T follicular helper cell (primary cell): ENCODE data around the gene HNRNPA2B1.

Experiments
- DNase-seq: peaks from one replicate; pipeline ENCODE4 v3.0.0-alpha.2; 2020; ENCODE audit warnings: low read depth
- total RNA-seq, 2 experiments: gene quantifications; one replicate each; lab custom pipeline; 2026; lab: John Stamatoyannopoulos, UW

HNRNPA2B1 gene
- total RNA-seq = 549 to 759 reads per million in 2 experiments

- peak; percentile 95 for DNase-seq
These were observed at the start of gene HNRNPA2B1 for GRCh38 chr7:26200444-26201246. Gene HNRNPA2B1 (minus strand): TSS chr7:26200746. CDS start chr7:26200577, 169 bp downstream.

DNA sequence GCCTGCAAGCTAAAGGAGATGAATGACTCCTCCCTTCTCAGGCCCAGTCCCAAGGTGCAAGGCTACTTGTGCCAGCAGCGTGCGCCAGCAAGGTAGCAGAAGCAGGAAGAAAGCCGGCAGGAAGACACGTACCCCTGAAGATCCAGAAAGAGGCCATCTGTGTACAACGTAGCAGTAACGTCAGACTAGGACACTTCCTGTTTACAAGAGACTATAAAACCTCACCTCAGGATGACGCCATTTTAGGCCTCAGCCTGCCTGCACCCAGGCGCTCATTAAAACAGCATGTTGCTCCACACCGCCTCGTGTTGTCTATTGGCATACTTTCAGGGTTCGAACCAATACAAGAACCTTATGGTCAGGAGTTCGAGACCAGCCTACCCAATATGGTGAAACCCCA, 49.7 kb upstream of the HNRNPA2B1 start:
- no peak for DNase-seq

- DNase-seq = no peak
These were observed 44.6 kb upstream of the HNRNPA2B1 start for GRCh38 chr7:26245150-26245549.

- DNase-seq = no peak
These were observed 37.5 kb upstream of the HNRNPA2B1 start for GRCh38 chr7:26238032-26238431.

- no peak for DNase-seq
These were observed 36.7 kb upstream of the HNRNPA2B1 start for GRCh38 chr7:26237035-26237807.

DNA sequence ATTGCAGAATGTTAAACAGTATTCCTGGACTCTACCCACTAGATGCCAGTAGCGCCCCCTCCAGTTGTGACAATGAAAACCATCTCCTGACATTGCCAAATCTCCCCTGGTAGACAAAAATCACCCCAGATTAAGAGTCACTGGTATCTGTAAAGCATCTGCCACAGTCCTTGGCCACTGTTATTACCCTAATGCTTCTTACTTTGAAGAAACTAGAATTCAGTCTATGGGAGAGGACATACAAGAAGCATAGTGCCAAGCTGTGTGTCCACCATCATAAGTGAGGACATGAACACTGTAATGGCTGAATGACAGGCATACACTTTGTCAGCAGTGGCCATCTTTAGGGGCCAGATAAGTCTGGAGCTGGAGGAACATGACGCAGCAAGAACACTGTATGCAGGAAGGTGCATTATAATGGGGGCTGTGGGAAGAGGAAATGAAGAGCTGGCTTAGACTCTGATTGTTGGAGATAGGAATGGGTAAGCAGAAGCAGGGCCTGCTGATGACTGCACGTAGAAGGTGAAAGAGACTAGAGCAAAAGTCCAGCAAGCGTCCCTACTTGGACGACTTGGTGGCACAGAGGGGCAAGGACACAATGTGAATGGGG, 33.5 kb upstream of the HNRNPA2B1 start:
- no peak for DNase-seq

GRCh38 chr7:26227987-26228386, 27.4 kb upstream of the HNRNPA2B1 start:
- no peak for DNase-seq

- no peak for DNase-seq
These were observed 23.8 kb upstream of the HNRNPA2B1 start for GRCh38 chr7:26224359-26224758.

- DNase-seq = no peak
These were observed 15.5 kb upstream of the HNRNPA2B1 start for GRCh38 chr7:26216049-26216448.

DNA sequence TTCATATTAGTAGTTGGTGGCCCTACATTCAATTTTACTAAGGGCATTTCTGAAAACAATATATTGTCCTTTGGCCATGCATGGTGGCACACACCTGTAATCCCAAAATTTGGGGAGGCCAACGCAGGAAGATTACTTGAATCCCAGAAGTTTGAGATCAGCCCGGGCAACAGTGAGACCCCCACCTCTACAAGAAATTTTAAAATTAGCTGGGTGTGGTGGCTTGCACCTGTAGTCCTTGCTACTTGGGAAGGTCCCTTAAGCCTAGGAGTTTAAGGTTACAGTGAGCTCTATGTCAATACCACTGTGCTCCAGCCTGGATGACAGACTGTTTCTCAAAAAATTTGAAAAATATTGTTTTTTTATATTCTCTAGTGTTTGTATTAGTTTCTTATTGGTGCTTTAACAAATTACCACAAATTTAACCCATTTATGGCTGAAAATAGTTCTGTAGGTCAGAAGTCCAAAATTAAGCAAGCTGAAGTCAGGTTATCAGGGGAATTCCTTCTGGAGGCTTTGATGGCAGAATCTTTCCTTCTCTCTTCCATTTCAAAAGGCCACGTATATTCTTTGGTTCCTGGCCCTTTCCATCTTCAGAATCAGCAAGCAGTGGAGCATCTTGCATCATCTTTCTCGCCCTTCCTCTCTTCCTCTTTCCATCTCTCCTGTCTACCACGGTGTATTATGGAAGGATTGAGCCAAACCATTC, 13.4 kb upstream of the HNRNPA2B1 start:
- no peak for DNase-seq

GRCh38 chr7:26212921-26213718, 12.6 kb upstream of the HNRNPA2B1 start:
- no peak for DNase-seq

DNA sequence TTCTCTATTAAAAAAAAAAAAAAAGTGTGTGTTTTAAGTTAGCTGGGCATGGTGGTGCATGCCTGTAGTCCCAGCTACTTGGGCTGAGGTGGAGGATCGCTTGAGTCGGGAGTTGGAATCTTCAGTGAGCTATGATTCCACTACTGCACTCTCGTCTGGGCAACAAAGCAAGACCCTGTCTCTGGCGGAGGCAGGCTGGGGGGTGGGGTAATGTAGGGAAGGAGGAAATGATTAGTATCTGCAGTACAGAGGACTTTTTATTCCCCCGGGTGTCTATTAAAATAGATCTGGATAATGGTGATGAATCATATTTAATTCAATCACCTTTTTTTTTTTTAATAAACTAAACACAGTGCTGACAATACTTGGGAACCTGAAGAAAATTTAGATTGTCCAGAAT, 7.5 kb upstream of the HNRNPA2B1 start:
- no peak for DNase-seq

DNA sequence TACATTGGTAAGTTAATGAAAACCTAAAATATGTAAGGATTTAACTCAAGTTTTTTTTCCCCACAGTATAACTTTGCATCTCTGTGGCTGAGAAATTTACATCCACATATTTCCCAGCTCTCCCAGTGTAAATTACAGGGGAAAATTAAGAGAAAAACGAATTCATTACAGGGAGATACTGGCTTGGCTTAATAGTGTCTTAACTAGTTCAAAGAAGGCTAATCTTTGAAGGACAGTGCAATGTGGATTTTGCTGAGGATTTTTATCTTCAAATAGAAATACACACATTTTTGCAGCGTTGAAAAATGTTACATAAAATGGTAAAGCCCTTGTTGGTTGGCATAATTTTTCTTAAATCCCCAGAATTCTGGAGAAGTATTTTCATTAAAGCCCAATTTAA, 2.5 kb upstream of the HNRNPA2B1 start:
- no peak for DNase-seq

GRCh38 chr7:26202019-26202990, 1.8 kb upstream of the HNRNPA2B1 start:
- DNase-seq = peak; percentile 29

GRCh38 chr7:26201247-26202018, 887 bp upstream of the HNRNPA2B1 start, which contains the start of gene CBX3:
Gene CBX3 (plus strand): TSS chr7:26201745. CDS start chr7:26202999, 1,254 bp downstream.
- DNase-seq = peak; percentile 76

DNA sequence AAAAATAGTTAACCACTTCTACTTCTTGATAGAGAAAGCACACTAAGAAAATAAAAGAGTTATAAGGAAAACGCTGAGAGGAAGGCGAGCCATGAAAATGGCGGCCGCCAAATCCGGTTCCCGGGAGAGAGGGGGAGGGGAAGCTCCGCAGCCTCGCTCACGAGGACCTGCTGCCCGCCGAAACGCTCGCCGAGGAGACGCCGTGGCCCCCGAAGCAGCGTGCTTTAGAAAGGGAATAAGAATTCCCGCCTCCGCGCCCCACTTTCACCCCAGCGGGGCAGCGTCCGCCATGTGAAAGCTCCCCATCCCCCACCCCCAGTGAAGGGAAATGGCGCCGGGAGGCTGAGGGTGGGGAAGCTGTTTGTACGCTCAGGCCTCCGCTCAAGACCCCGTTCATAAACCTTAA, 505 bp downstream of the HNRNPA2B1 start:
- DNase-seq = peak; percentile 71

DNA sequence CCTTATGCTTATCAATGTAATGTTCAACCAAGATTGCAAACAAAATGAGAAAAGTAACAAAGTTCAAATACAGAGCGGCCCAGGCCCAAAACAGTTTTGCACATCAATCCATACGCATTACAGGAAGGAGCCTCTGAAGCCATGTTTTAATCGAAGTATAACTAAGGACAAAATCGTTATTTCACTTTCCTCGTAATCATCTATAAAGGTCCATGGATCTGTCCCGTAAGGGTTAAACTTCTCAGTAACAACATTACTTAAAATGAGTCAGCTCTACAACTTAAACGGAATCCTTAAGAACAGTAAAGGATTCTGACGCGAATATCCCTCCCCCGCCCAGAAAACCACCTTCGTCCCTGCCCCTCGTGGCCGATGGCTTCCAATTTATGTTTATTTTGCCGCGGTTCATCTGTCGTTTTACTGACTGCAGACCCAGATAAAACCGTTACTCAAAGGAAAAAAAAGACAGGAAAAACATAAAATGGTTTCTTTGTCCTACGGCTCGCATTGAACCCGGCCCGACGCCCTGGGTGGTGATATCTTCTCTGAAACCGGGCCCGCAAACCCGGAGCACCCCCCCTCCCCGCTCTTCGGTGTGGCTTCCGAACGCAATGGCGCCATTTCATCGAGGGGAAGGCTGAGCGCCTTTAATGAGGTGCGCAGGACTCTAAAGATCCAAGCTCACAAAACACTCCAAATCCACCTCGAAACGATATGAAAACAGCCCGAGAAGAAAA, 1.1 kb downstream of the HNRNPA2B1 start:
- DNase-seq = peak; percentile 52

GRCh38 chr7:26198781-26199169, 1.8 kb downstream of the HNRNPA2B1 start:
- no peak for DNase-seq
